ENCODE measurements around the gene TMED1. TPM values are rescaled to one million over a fixed set of nuclear protein-coding genes. Genes with fewer than 3 reads are reported as not detected.

The TMED1 gene
- polyA plus RNA-seq, 1 donor (not counting 4 experiments of a cell fraction or from before 2014, with no cell fraction given) = 18.2 TPM

- no peak for FAIRE-seq
- dilution Hi-C loops (cut with MboI; ENCODE audit: extremely low pct_ligation_motif_present, low sequenced_read_pairs) = no loop called here
Observed at GRCh38 chr19:10812902-10813404, 23.1 kb downstream of the TMED1 start.

GRCh38 chr19:10812196-10812595 lies 23.8 kb downstream of the TMED1 start:
- Histone ChIP-seq H3K4me2 (ENCODE audit: control insufficient read depth, extremely low read depth, insufficient read depth, low read depth, low read length) (no peak overlapping the region), H3K79me2 (ENCODE audit: control insufficient read depth, insufficient read depth, low read length) (no peaks in the 10 kb centered on the region), H3K36me3 (ENCODE audit: control insufficient read depth in 2 of 2, extremely low read depth in 1 of 2, insufficient read depth in 2 of 2, low read length in 2 of 2) (peaks cover 11 to 16% of the 10 kb centered on the region in 2 experiments), H3K27ac (ENCODE audit: control insufficient read depth, insufficient read depth, low read length) (no peak overlapping the region), H3K9ac (ENCODE audit: control insufficient read depth, extremely low read depth, insufficient read depth, low read length) (no peak overlapping the region), H3K9me3 (ENCODE audit: control insufficient read depth, low read depth, low read length) (no peaks in the 10 kb centered on the region), H4K20me1 (ENCODE audit: control insufficient read depth, extremely low read depth, insufficient read depth, low read length) (peaks cover 2% of the 10 kb centered on the region), H3K4me3 (ENCODE audit: control insufficient read depth in 2 of 3, extremely low read depth in 1 of 3, insufficient read depth in 2 of 3, low read depth in 1 of 3, low read length in 3 of 3) (no peak overlapping the region), H3K9me1 (ENCODE audit: control insufficient read depth, extremely low read depth, insufficient read depth, low read length) (no peaks in the 10 kb centered on the region), H3K27me3 (ENCODE audit: control insufficient read depth, extremely low read depth, insufficient read depth, low read length) (no peaks in the 10 kb centered on the region), H3K4me1 (ENCODE audit: control insufficient read depth, extremely low read depth, insufficient read depth, low read length) (peaks cover 15% of the 10 kb centered on the region), H2AFZ (ENCODE audit: control insufficient read depth, low read length) (no peak overlapping the region)
- dilution Hi-C loops (cut with MboI; ENCODE audit: extremely low pct_ligation_motif_present, low sequenced_read_pairs) = no loop called here
- DNase-seq (ENCODE audit: low read depth, low spot score) = no peak
- no peak for TF ChIP-seq CTCF (optimal IDR thresholded peaks at IDR 0.05 in 1 of 3, IDR thresholded peaks at IDR 0.05 in 1 of 3, conservative IDR thresholded peaks at IDR 0.05 in 1 of 3; ENCODE audit: extremely low read depth in 1 of 3, insufficient read depth in 2 of 3, low read length in 3 of 3)
- no peak for TF ChIP-seq EZH2 (IDR thresholded peaks at IDR 0.05; ENCODE audit: low read length)
- FAIRE-seq = no peak

More at GRCh38 chr19:10812902-10813404, 23.1 kb downstream of the TMED1 start:
- H3K36me3 ChIP-seq (ENCODE audit: control insufficient read depth in 2 of 2, extremely low read depth in 1 of 2, insufficient read depth in 2 of 2, low read length in 2 of 2) = peaks cover 11 to 18% of the 10 kb centered on the region in 2 experiments
- no peak overlapping the region for H3K4me3 ChIP-seq (ENCODE audit: control insufficient read depth in 2 of 3, extremely low read depth in 1 of 3, insufficient read depth in 2 of 3, low read depth in 1 of 3, low read length in 3 of 3)
- DNase-seq (ENCODE audit: low read depth, low spot score) = no peak
- H4K20me1 ChIP-seq (ENCODE audit: control insufficient read depth, extremely low read depth, insufficient read depth, low read length) = peaks cover 2% of the 10 kb centered on the region
- no peaks in the 10 kb centered on the region for H3K79me2 ChIP-seq (ENCODE audit: control insufficient read depth, insufficient read depth, low read length)
- no peaks in the 10 kb centered on the region for H3K9me3 ChIP-seq (ENCODE audit: control insufficient read depth, low read depth, low read length)
- H3K4me1 ChIP-seq (ENCODE audit: control insufficient read depth, extremely low read depth, insufficient read depth, low read length) = peaks cover 15% of the 10 kb centered on the region
- no peak overlapping the region for H2AFZ ChIP-seq (ENCODE audit: control insufficient read depth, low read length)
- no peak overlapping the region for H3K4me2 ChIP-seq (ENCODE audit: control insufficient read depth, extremely low read depth, insufficient read depth, low read depth, low read length)
- no peak overlapping the region for H3K9ac ChIP-seq (ENCODE audit: control insufficient read depth, extremely low read depth, insufficient read depth, low read length)
- no peak overlapping the region for H3K27ac ChIP-seq (ENCODE audit: control insufficient read depth, insufficient read depth, low read length)
- TF ChIP-seq CTCF (optimal IDR thresholded peaks at IDR 0.05 in 1 of 3, IDR thresholded peaks at IDR 0.05 in 1 of 3, conservative IDR thresholded peaks at IDR 0.05 in 1 of 3; ENCODE audit: extremely low read depth in 1 of 3, insufficient read depth in 2 of 3, low read length in 3 of 3) = no peak
- TF ChIP-seq EZH2 (IDR thresholded peaks at IDR 0.05; ENCODE audit: low read length) = no peak
- H3K9me1 ChIP-seq (ENCODE audit: control insufficient read depth, extremely low read depth, insufficient read depth, low read length) = no peaks in the 10 kb centered on the region
- no peaks in the 10 kb centered on the region for H3K27me3 ChIP-seq (ENCODE audit: control insufficient read depth, extremely low read depth, insufficient read depth, low read length)
